K562 (cell line): ENCODE data around the gene PRC1. TPM values are rescaled to one million over a fixed set of nuclear protein-coding genes. Genes with fewer than 3 reads are reported as not detected.
"Not testable (repeated sequence)": the region's sequence is repeated elsewhere in the genome, so short reads cannot be mapped to it uniquely, and the experiment has no call there.

Source experiments
- ATAC-seq: fragments of 200-7000 bp; cut with Tn5 transposase; 3 replicates; pipeline ENCODE4 v1.9.1; 2020; ENCODE audit warnings: moderate library complexity
- BruUV-seq: library from RNA; stranded (reverse); fragments of 400-500 nt; replicated peaks from 2 replicates; lab custom pipeline; 2021; lab: Mats Ljungman, UMichigan
- CTCF ChIA-PET: fragments of 300-600 bp; formaldehyde crosslinking; extraction: SDS; loops from one replicate; lab custom pipeline; 2021; ENCODE audit warnings: low intra/inter-chr PET ratio; lab: Yijun Ruan, JAX
- POLR2A ChIA-PET: fragments of 300-600, 350-650 bp; sonication (Branson Sonifier 250); formaldehyde crosslinking; extraction: SDS; loops from one replicate; lab custom pipeline; 2021; ENCODE audit warnings: antibody characterized with exemption, inconsistent platforms; lab: Yijun Ruan, JAX
- DNase-seq, 4 experiments: peaks; one replicate each; pipeline versions ENCODE4 v3.0.0 to v3.0.0-alpha.2; 2011 to 2018; ENCODE audit warnings: low spot score in 3 of 4, mixed read lengths in 3 of 4; ENCODE audit errors: extremely low read depth in 1 of 4
- FAIRE-seq: peaks from 2 replicates; lab custom pipeline; 2011; peaks lifted over from hg19 to GRCh38; lab: Jason Lieb, UNC
- H2AFZ ChIP-seq: 2 replicates; pipeline ENCODE4 v1.6.0; 2011; ENCODE audit warnings: low read depth, low read length, control low read depth, inconsistent platforms
- H3K27ac ChIP-seq: fragments of 200-600 bp; 3 replicates; pipeline ENCODE4 v1.8.0; 2011; ENCODE audit warnings: low read depth, mild to moderate bottlenecking, control low read depth, inconsistent platforms, low read length, moderate library complexity, mixed read lengths; ENCODE audit errors: extremely low read depth
- H3K27me3 ChIP-seq, 2 experiments: fragments of 300-600 bp in 1 of 2; 2 replicates in 1 of 2; 3 replicates in 1 of 2; pipeline versions ENCODE4 v1.6.0 to v1.8.0; 2011; ENCODE audit warnings: inconsistent platforms in 2 of 2, low read length in 2 of 2, mild to moderate bottlenecking in 1 of 2, mixed read lengths in 1 of 2, moderate library complexity in 1 of 2; ENCODE audit not compliant: control insufficient read depth in 2 of 2, insufficient read depth in 2 of 2
- H3K36me3 ChIP-seq: fragments of 300-600 bp; 3 replicates; pipeline ENCODE4 v1.8.0; 2011; ENCODE audit warnings: mild to moderate bottlenecking, low read length, inconsistent platforms; ENCODE audit not compliant: control insufficient read depth, insufficient read depth
- H3K4me1 ChIP-seq, 2 experiments: fragments of 200-600 bp in 1 of 2; replicated peaks in 1 of 2; 2 replicates in 1 of 2; 3 replicates in 1 of 2; pipeline versions ENCODE4 v1.5.1 to v1.8.0; 2011; ENCODE audit warnings: inconsistent platforms in 2 of 2, low read length in 2 of 2, mild to moderate bottlenecking in 1 of 2, mixed read lengths in 1 of 2, moderate library complexity in 1 of 2; ENCODE audit not compliant: control insufficient read depth in 2 of 2, insufficient read depth in 2 of 2
- H3K4me2 ChIP-seq: 2 replicates; pipeline ENCODE4 v1.6.1; 2011; ENCODE audit warnings: low read length, control low read depth, inconsistent platforms, mixed read lengths; ENCODE audit not compliant: insufficient read depth
- H3K4me3 ChIP-seq: fragments of 200-600 bp; sonication (generic), shearing (Covaris generic); 2 replicates; pipeline ENCODE4 v1.5.1; 2016; ENCODE audit warnings: control low read depth, inconsistent platforms
- H3K79me2 ChIP-seq: fragments of 200-600 bp; 3 replicates; pipeline ENCODE4 v1.8.0; 2011; ENCODE audit warnings: low read length, inconsistent platforms; ENCODE audit not compliant: control insufficient read depth, insufficient read depth
- H3K9ac ChIP-seq, 2 experiments: 2 replicates each; pipeline versions ENCODE4 v1.6.0 to v1.6.1; 2011; ENCODE audit warnings: low read depth in 2 of 2, low read length in 2 of 2, control low read depth in 1 of 2, inconsistent platforms in 1 of 2, mild to moderate bottlenecking in 1 of 2, mixed read lengths in 1 of 2; ENCODE audit not compliant: insufficient read depth in 1 of 2
- H3K9me1 ChIP-seq: one replicate; pipeline ENCODE4 v1.6.0; 2011; ENCODE audit warnings: inconsistent platforms, mild to moderate bottlenecking, low read length, moderate library complexity; ENCODE audit not compliant: control insufficient read depth, insufficient read depth
- H3K9me3 ChIP-seq: replicated peaks from 2 replicates; pipeline ENCODE4 v1.5.1; 2011; ENCODE audit warnings: low read depth, low read length, inconsistent platforms; ENCODE audit not compliant: control insufficient read depth, insufficient read depth
- H4K20me1 ChIP-seq: replicated peaks from 2 replicates; pipeline ENCODE4 v1.6.1; 2011; ENCODE audit warnings: low read length, inconsistent platforms, mixed read lengths; ENCODE audit not compliant: control insufficient read depth, insufficient read depth
- CEBPG ChIP-seq, 3 experiments: fragments of 200-800 bp in 1 of 3; sonication (Bioruptor generic) in 1 of 3; sonication (generic) in 1 of 3; formaldehyde crosslinking in 1 of 3; IDR thresholded peaks in 2 of 3; conservative IDR thresholded peaks in 1 of 3; 2 replicates each; pipeline versions ENCODE4 v1.6.1 to v1.8.0; 2016 to 2022; ENCODE audit warnings: missing compliant biosample characterization in 2 of 3, missing genetic modification characterization in 2 of 3, mild to moderate bottlenecking in 1 of 3, missing genetic modification reagents in 1 of 3
- FOXK2 ChIP-seq, 2 experiments: fragments of 450-650 bp; IDR thresholded peaks in 1 of 2; conservative IDR thresholded peaks in 1 of 2; 2 replicates each; pipeline ENCODE4 v1.6.1; 2016; ENCODE audit warnings: low read depth in 2 of 2, mild to moderate bottlenecking in 1 of 2
- MAFK ChIP-seq: IDR thresholded peaks from 2 replicates; pipeline ENCODE4 v1.6.1; 2011; ENCODE audit warnings: low read length, improper control_type of control experiment
- NCOR1 ChIP-seq: fragments of 450-650 bp; IDR thresholded peaks from 2 replicates; pipeline ENCODE4 v1.6.1; 2016; ENCODE audit warnings: mild to moderate bottlenecking, moderate library complexity
- NRF1 ChIP-seq, 2 experiments: fragments of 450-650 bp; IDR thresholded peaks in 1 of 2; conservative IDR thresholded peaks in 1 of 2; 2 replicates each; pipeline ENCODE4 v1.6.1; 2014; ENCODE audit warnings: mild to moderate bottlenecking in 2 of 2
- TFAP4 ChIP-seq: sonication (generic); formaldehyde crosslinking; IDR thresholded peaks from 2 replicates; pipeline ENCODE4 v1.8.0; 2022; ENCODE audit warnings: missing genetic modification reagents, mild to moderate bottlenecking, moderate library complexity, borderline replicate concordance
- WGBS: fragments of 100-300 bp; shearing (Covaris generic); methylation state at CpG from one replicate; pipeline ENCODE4 v1.1.6; 2016; ENCODE audit warnings: low coverage, mixed read lengths; ENCODE audit not compliant: insufficient coverage; ENCODE audit errors: missing lambda C conversion rate; 5-methylcytosine and 5-hydroxymethylcytosine counted together
- in situ Hi-C: fragments of 300-500 bp; cut with MboI; formaldehyde crosslinking; loops from 4 replicates; pipeline ENCODE4 v1.15.0; 2018; ENCODE audit warnings: inconsistent platforms, mixed read lengths
- intact Hi-C: fragments of 100-400 bp; cut with micrococcal nuclease; formaldehyde crosslinking; loops from 2 replicates; pipeline ENCODE4 v1.14.2; 2022
- polyA plus RNA-seq, 8 experiments: library from polyadenylated mRNA; depleted of rRNA in 4 of 8; stranded (reverse) in 5 of 8; unstranded in 3 of 8; fragments of >200 nt; fragmentation: Nextera tagmentation in 2 of 8; fragmentation: Illumina TruSeq in 1 of 8; extraction: Ambion mirVana in 2 of 8; extraction: Trizol in 1 of 8; gene quantifications; 2 replicates each; pipeline versions ENCODE4 v1.2.1 to v1.2.3, GENCODE V29; 2011 to 2014; ENCODE audit warnings: inconsistent platforms in 1 of 8, missing spikeins in 1 of 8
- total RNA-seq, 7 experiments: library from RNA; depleted of rRNA in 6 of 7; stranded (reverse); fragments of >200 nt in 6 of 7; fragmentation: Illumina TruSeq in 2 of 7; extraction: Trizol in 2 of 7; gene quantifications; 2 replicates each; pipeline versions ENCODE4 v1.2.1 to v1.2.3, GENCODE V29; 2011 to 2021; ENCODE audit warnings: low replicate concordance in 1 of 7
- TF ChIP-seq, protein P1 (sequence below): fragments of 450-650 bp; IDR thresholded peaks from 2 replicates; pipeline ENCODE4 v1.7.1; 2018; ENCODE audit warnings: mild to moderate bottlenecking, low read depth; ENCODE audit not compliant: partially characterized antibody
- TF ChIP-seq, protein P2 (sequence below), 2 experiments: IDR thresholded peaks; 2 replicates each; pipeline ENCODE4 v1.6.1; 2012; ENCODE audit warnings: improper control_type of control experiment in 2 of 2, low read depth in 2 of 2, low read length in 2 of 2, borderline replicate concordance in 1 of 2

The PRC1 gene
- total and polyA plus RNA-seq, 9 of the 15 experiments (the other 6 are each of a cell fraction or from before 2014, with no cell fraction given), result 156 to 391 (median 240) TPM

GRCh38 chr15:90922712-90923322 lies 71.5 kb downstream of the PRC1 start:
- H3K9me1 ChIP-seq, H3K9ac ChIP-seq, H3K27me3 ChIP-seq, H3K4me2 ChIP-seq, in situ Hi-C loops, BruUV-seq, H3K4me3 ChIP-seq, H4K20me1 ChIP-seq, CTCF ChIA-PET, H3K9me3 ChIP-seq, H2AFZ ChIP-seq, intact Hi-C loops, H3K79me2 ChIP-seq: not testable (repeated sequence)
- peaks cover 11 to 18% of the 10 kb centered on the region in 2 experiments; a peak in 4 of 5 replicates for H3K4me1 ChIP-seq
- H3K27ac ChIP-seq, result peak overlapping the region; percentile 17; the same call in 1 of the 3 replicates
- DNase-seq (peak in 3 of 4 experiments; percentile 39 to 80 (median 79)), ATAC-seq (peak; percentile 91), FAIRE-seq (peak; percentile 92)
- H3K36me3 ChIP-seq, result peaks cover 54% of the 10 kb centered on the region
- POLR2A ChIA-PET, result interaction anchor here (1.5 to 3.7 kb wide), 6 partner anchors 8 to 20 kb away, joined by 7 to 26 read pairs (median 12); partner anchors contain the start of genes HDDC3, MAN2A2 and UNC45A
- WGBS, result 43% methylated on average over 7 of the region's 7 CpGs
- TF ChIP-seq MAFK (peak; percentile 70), CEBPG (CRISPR knock-in tag; IDR thresholded peaks at IDR 0.05) (0 out of 2 replicates have a peak, but pooled peaks have one; percentile 31), CEBPG (tag; conservative IDR thresholded peaks at IDR 0.05 in 1 of 2, IDR thresholded peaks at IDR 0.05 in 1 of 2) (peak in 1 of 2 experiments; percentile 52; a peak in 2 of 4 replicates), NCOR1 (peak; percentile 32; the same call in 1 of the 2 replicates), FOXK2 (conservative IDR thresholded peaks at IDR 0.05 in 1 of 2, IDR thresholded peaks at IDR 0.05 in 1 of 2; ENCODE audit: low read depth in 2 of 2) (0 out of 4 replicates have a peak, but pooled peaks of 1 of the 2 experiments have one; percentile 34), TFAP4 (CRISPR knock-in tag) (peak; percentile 65; the same call in 1 of the 2 replicates), NRF1 (conservative IDR thresholded peaks at IDR 0.05 in 1 of 2, IDR thresholded peaks at IDR 0.05 in 1 of 2) (peak; percentile 78 to 80)
- TF ChIP-seq, protein P1, sequence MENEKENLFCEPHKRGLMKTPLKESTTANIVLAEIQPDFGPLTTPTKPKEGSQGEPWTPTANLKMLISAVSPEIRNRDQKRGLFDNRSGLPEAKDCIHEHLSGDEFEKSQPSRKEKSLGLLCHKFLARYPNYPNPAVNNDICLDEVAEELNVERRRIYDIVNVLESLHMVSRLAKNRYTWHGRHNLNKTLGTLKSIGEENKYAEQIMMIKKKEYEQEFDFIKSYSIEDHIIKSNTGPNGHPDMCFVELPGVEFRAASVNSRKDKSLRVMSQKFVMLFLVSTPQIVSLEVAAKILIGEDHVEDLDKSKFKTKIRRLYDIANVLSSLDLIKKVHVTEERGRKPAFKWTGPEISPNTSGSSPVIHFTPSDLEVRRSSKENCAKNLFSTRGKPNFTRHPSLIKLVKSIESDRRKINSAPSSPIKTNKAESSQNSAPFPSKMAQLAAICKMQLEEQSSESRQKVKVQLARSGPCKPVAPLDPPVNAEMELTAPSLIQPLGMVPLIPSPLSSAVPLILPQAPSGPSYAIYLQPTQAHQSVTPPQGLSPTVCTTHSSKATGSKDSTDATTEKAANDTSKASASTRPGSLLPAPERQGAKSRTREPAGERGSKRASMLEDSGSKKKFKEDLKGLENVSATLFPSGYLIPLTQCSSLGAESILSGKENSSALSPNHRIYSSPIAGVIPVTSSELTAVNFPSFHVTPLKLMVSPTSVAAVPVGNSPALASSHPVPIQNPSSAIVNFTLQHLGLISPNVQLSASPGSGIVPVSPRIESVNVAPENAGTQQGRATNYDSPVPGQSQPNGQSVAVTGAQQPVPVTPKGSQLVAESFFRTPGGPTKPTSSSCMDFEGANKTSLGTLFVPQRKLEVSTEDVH, result peak; percentile 23
- TF ChIP-seq, protein P2, sequence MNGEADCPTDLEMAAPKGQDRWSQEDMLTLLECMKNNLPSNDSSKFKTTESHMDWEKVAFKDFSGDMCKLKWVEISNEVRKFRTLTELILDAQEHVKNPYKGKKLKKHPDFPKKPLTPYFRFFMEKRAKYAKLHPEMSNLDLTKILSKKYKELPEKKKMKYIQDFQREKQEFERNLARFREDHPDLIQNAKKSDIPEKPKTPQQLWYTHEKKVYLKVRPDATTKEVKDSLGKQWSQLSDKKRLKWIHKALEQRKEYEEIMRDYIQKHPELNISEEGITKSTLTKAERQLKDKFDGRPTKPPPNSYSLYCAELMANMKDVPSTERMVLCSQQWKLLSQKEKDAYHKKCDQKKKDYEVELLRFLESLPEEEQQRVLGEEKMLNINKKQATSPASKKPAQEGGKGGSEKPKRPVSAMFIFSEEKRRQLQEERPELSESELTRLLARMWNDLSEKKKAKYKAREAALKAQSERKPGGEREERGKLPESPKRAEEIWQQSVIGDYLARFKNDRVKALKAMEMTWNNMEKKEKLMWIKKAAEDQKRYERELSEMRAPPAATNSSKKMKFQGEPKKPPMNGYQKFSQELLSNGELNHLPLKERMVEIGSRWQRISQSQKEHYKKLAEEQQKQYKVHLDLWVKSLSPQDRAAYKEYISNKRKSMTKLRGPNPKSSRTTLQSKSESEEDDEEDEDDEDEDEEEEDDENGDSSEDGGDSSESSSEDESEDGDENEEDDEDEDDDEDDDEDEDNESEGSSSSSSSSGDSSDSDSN (IDR thresholded peaks at IDR 0.05; ENCODE audit: borderline replicate concordance in 1 of 2, low read depth in 2 of 2, low read length in 2 of 2), result peak in 1 of 2 experiments; percentile 38; a peak in 1 of 4 replicates
